ENCODE results near the gene RRAGD.

RRAGD gene

DNA sequence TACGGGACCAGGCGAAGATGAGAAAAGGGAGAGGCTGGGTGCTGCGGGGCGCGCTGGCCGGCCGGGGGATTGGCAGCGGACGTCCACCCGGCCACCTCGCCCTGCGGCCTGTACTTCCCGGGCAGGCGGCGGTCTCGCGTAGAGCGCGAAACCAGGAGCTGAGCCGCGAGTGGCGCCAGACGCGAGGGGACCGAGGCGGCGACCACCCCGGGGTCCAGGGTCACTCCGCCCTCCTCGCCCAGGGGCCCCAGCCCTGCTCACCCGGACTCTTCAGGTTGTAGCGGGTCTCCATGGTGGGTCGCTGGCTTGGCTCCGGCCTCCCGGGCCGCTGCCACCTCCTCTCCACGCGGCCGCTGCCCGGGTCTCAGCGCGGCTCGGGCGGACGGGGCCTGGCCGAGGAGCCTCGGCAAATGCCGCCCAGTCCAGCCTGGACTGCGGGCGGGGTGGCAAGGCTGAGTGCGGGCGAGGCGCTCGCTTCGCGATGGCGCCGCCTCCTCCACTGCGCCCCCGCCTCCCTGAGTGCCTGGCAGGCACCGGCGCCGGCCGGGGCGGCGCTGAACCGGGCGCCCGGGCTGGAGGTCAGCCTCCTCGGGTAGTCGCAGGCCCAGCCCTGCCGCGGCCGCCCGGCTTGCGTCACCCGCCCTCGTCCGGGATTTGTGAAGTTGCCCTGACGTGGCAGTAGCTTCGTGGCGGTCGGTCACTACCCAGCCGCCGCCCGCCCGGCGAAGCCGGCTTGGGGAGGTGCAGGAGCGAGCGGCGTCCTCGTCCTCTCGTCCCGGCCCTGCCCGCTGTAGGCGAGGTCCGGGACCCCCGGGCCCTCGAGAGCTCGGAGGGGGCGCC is 59.6 kb downstream of the RRAGD start, which contains the start of gene UBE2J1 (continued):
- TF ChIP-seq ZNF514 (tag by site-specific recombination; IDR thresholded peaks at IDR 0.05) (no peak), ZNF132 (tag by site-specific recombination; IDR thresholded peaks at IDR 0.05; ENCODE audit: borderline replicate concordance) (no peak), ZNF521 (tag by site-specific recombination; IDR thresholded peaks at IDR 0.05) (no peak), ZNF426 (tag by site-specific recombination; IDR thresholded peaks at IDR 0.05) (no peak), ZNF571 (tag by site-specific recombination; IDR thresholded peaks at IDR 0.05) (no peak), ZNF501 (tag by site-specific recombination; IDR thresholded peaks at IDR 0.05) (peak; percentile 88), ZNF596 (tag by site-specific recombination; IDR thresholded peaks at IDR 0.05) (peak; percentile 19; the same call in 1 of the 2 replicates), FEZF1 (tag by site-specific recombination; IDR thresholded peaks at IDR 0.05) (no peak), ZNF48 (tag by site-specific recombination; IDR thresholded peaks at IDR 0.05) (no peak), ZNF335 (tag by site-specific recombination; conservative IDR thresholded peaks at IDR 0.05) (0 out of 2 replicates have a peak, but pooled peaks have one; percentile 46), ZNF785 (tag by site-specific recombination; IDR thresholded peaks at IDR 0.05) (no peak), ZNF664 (tag by site-specific recombination; IDR thresholded peaks at IDR 0.05) (no peak), ZNF624 (tag by site-specific recombination; IDR thresholded peaks at IDR 0.05) (no peak), ZNF473 (tag by site-specific recombination; IDR thresholded peaks at IDR 0.05) (no peak), ZNF658 (tag by site-specific recombination; IDR thresholded peaks at IDR 0.05) (no peak), ZNF843 (tag by site-specific recombination; IDR thresholded peaks at IDR 0.05) (no peak; the same call in 1 of the 2 replicates), ZNF792 (tag by site-specific recombination; IDR thresholded peaks at IDR 0.05) (0 out of 2 replicates have a peak, but pooled peaks have one; percentile 74), ZNF10 (tag by site-specific recombination; IDR thresholded peaks at IDR 0.05) (no peak), KLF16 (tag by site-specific recombination; IDR thresholded peaks at IDR 0.05) (peak; percentile 81), ZNF701 (tag by site-specific recombination; IDR thresholded peaks at IDR 0.05) (no peak), ZNF146 (tag by site-specific recombination; IDR thresholded peaks at IDR 0.05) (0 out of 2 replicates have a peak, but pooled peaks have one; percentile 20), ZNF169 (tag by site-specific recombination; IDR thresholded peaks at IDR 0.05) (no peak), SCRT1 (tag by site-specific recombination; IDR thresholded peaks at IDR 0.05; ENCODE audit: borderline replicate concordance) (no peak), ZBTB17 (tag by site-specific recombination; IDR thresholded peaks at IDR 0.05) (0 out of 2 replicates have a peak, but pooled peaks have one; percentile 3), ZNF747 (tag by site-specific recombination; IDR thresholded peaks at IDR 0.05) (no peak)
- TF ChIP-seq, protein P1, sequence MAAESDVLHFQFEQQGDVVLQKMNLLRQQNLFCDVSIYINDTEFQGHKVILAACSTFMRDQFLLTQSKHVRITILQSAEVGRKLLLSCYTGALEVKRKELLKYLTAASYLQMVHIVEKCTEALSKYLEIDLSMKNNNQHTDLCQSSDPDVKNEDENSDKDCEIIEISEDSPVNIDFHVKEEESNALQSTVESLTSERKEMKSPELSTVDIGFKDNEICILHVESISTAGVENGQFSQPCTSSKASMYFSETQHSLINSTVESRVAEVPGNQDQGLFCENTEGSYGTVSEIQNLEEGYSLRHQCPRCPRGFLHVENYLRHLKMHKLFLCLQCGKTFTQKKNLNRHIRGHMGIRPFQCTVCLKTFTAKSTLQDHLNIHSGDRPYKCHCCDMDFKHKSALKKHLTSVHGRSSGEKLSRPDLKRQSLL (tag by site-specific recombination; IDR thresholded peaks at IDR 0.05), result no peak
- TF ChIP-seq, protein P2, sequence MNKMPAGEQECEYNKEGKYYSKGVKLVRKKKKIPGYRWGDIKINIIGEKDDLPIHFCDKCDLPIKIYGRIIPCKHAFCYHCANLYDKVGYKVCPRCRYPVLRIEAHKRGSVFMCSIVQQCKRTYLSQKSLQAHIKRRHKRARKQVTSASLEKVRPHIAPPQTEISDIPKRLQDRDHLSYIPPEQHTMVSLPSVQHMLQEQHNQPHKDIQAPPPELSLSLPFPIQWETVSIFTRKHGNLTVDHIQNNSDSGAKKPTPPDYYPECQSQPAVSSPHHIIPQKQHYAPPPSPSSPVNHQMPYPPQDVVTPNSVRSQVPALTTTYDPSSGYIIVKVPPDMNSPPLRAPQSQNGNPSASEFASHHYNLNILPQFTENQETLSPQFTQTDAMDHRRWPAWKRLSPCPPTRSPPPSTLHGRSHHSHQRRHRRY (tag by site-specific recombination; IDR thresholded peaks at IDR 0.05), result 0 out of 2 replicates have a peak, but pooled peaks have one; percentile 23
- TF ChIP-seq, protein P3, sequence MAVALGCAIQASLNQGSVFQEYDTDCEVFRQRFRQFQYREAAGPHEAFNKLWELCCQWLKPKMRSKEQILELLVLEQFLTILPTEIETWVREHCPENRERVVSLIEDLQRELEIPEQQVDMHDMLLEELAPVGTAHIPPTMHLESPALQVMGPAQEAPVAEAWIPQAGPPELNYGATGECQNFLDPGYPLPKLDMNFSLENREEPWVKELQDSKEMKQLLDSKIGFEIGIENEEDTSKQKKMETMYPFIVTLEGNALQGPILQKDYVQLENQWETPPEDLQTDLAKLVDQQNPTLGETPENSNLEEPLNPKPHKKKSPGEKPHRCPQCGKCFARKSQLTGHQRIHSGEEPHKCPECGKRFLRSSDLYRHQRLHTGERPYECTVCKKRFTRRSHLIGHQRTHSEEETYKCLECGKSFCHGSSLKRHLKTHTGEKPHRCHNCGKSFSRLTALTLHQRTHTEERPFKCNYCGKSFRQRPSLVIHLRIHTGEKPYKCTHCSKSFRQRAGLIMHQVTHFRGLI (tag by site-specific recombination; IDR thresholded peaks at IDR 0.05), result no peak
- TF ChIP-seq, protein P4, sequence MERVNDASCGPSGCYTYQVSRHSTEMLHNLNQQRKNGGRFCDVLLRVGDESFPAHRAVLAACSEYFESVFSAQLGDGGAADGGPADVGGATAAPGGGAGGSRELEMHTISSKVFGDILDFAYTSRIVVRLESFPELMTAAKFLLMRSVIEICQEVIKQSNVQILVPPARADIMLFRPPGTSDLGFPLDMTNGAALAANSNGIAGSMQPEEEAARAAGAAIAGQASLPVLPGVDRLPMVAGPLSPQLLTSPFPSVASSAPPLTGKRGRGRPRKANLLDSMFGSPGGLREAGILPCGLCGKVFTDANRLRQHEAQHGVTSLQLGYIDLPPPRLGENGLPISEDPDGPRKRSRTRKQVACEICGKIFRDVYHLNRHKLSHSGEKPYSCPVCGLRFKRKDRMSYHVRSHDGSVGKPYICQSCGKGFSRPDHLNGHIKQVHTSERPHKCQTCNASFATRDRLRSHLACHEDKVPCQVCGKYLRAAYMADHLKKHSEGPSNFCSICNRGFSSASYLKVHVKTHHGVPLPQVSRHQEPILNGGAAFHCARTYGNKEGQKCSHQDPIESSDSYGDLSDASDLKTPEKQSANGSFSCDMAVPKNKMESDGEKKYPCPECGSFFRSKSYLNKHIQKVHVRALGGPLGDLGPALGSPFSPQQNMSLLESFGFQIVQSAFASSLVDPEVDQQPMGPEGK (tag by site-specific recombination; IDR thresholded peaks at IDR 0.05), result peak; percentile 59; the same call in 1 of the 2 replicates
- TF ChIP-seq, protein P5, sequence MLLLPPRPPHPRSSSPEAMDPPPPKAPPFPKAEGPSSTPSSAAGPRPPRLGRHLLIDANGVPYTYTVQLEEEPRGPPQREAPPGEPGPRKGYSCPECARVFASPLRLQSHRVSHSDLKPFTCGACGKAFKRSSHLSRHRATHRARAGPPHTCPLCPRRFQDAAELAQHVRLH (tag by site-specific recombination; IDR thresholded peaks at IDR 0.05), result no peak
- TF ChIP-seq, protein P6, sequence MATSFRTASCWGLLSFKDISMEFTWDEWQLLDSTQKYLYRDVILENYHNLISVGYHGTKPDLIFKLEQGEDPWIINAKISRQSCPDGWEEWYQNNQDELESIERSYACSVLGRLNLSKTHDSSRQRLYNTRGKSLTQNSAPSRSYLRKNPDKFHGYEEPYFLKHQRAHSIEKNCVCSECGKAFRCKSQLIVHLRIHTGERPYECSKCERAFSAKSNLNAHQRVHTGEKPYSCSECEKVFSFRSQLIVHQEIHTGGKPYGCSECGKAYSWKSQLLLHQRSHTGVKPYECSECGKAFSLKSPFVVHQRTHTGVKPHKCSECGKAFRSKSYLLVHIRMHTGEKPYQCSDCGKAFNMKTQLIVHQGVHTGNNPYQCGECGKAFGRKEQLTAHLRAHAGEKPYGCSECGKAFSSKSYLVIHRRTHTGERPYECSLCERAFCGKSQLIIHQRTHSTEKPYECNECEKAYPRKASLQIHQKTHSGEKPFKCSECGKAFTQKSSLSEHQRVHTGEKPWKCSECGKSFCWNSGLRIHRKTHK (tag by site-specific recombination; IDR thresholded peaks at IDR 0.05), result no peak
- TF ChIP-seq, protein P7, sequence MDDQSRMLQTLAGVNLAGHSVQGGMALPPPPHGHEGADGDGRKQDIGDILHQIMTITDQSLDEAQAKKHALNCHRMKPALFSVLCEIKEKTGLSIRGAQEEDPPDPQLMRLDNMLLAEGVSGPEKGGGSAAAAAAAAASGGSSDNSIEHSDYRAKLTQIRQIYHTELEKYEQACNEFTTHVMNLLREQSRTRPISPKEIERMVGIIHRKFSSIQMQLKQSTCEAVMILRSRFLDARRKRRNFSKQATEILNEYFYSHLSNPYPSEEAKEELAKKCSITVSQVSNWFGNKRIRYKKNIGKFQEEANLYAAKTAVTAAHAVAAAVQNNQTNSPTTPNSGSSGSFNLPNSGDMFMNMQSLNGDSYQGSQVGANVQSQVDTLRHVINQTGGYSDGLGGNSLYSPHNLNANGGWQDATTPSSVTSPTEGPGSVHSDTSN (CRISPR knock-in tag; IDR thresholded peaks at IDR 0.05), result peak; percentile 94
